GM12878 (cell line): ENCODE results near the gene ACSL1. TPM values are rescaled to one million over a fixed set of nuclear protein-coding genes. Genes with fewer than 3 reads are reported as not detected.

ENCODE experiments used
- ATAC-seq: fragments of 200-7000 bp; cut with Tn5 transposase; 3 replicates; pipeline ENCODE4 v1.9.1; 2020; ENCODE audit warnings: mild to moderate bottlenecking, moderate library complexity
- BruUV-seq: library from RNA; stranded (reverse); fragments of 400-500 nt; replicated peaks from 2 replicates; lab custom pipeline; 2021; lab: Mats Ljungman, UMichigan
- CTCF ChIA-PET: fragments of 300-600 bp; sonication (Branson Sonifier 250); formaldehyde crosslinking; extraction: SDS; loops from one replicate; lab custom pipeline; 2021; ENCODE audit warnings: inconsistent platforms; lab: Yijun Ruan, JAX
- POLR2A ChIA-PET: fragments of 350-600 bp; formaldehyde crosslinking; extraction: SDS; loops from one replicate; lab custom pipeline; 2021; ENCODE audit warnings: inconsistent platforms; lab: Charles Lee
- RAD21 ChIA-PET: fragments of 300-600 bp; sonication (Branson Sonifier 250); formaldehyde crosslinking; loops from one replicate; lab custom pipeline; 2023; ENCODE audit warnings: antibody characterized with exemption; ENCODE audit not compliant: unreplicated experiment; lab: Charles Lee
- SMC1A ChIA-PET: fragments of 300-600 bp; sonication (Branson Sonifier 250); formaldehyde crosslinking; loops from one replicate; lab custom pipeline; 2023; ENCODE audit not compliant: unreplicated experiment, uncharacterized antibody; lab: Charles Lee
- DNase-seq: peaks from one replicate; pipeline ENCODE4 v3.0.0-alpha.2; 2011; ENCODE audit warnings: low read depth, low spot score
- FAIRE-seq: peaks from 3 replicates; lab custom pipeline; 2011; peaks lifted over from hg19 to GRCh38; lab: Jason Lieb, UNC
- H2AFZ ChIP-seq: 2 replicates; pipeline ENCODE4 v1.6.0; 2011; ENCODE audit warnings: low read depth, low read length, control low read depth; ENCODE audit not compliant: control insufficient read depth
- H3K27ac ChIP-seq: 2 replicates; pipeline ENCODE4 v1.5.1; 2011; ENCODE audit warnings: control low read depth; ENCODE audit not compliant: control insufficient read depth, insufficient read depth
- H3K27me3 ChIP-seq, 2 experiments: replicated peaks in 1 of 2; 2 replicates each; pipeline versions ENCODE4 v1.6.0 to v1.6.1; 2011; ENCODE audit warnings: low read length in 1 of 2; ENCODE audit not compliant: control insufficient read depth in 2 of 2, insufficient read depth in 2 of 2
- H3K36me3 ChIP-seq, 2 experiments: 2 replicates each; pipeline ENCODE4 v1.5.1; 2011; ENCODE audit warnings: low read length in 1 of 2; ENCODE audit not compliant: control insufficient read depth in 2 of 2, insufficient read depth in 2 of 2
- H3K4me1 ChIP-seq: 2 replicates; pipeline ENCODE4 v1.6.1; 2011; ENCODE audit warnings: mild to moderate bottlenecking, low read length, moderate library complexity, mixed read lengths; ENCODE audit not compliant: control insufficient read depth, insufficient read depth
- H3K4me2 ChIP-seq: 2 replicates; pipeline ENCODE4 v1.6.0; 2011; ENCODE audit warnings: control low read depth; ENCODE audit not compliant: control insufficient read depth, insufficient read depth
- H3K4me3 ChIP-seq: fragments of 200-600 bp; sonication (generic); 2 replicates; pipeline ENCODE4 v1.5.1; 2016
- H3K79me2 ChIP-seq: 2 replicates; pipeline ENCODE4 v1.6.0; 2011; ENCODE audit warnings: low read length; ENCODE audit not compliant: control insufficient read depth, insufficient read depth
- H3K9ac ChIP-seq: 2 replicates; pipeline ENCODE4 v1.8.0; 2011; ENCODE audit warnings: low read length, control low read depth, mixed read lengths; ENCODE audit not compliant: control insufficient read depth, insufficient read depth
- H3K9me3 ChIP-seq: replicated peaks from 3 replicates; pipeline ENCODE4 v1.5.1; 2011; ENCODE audit warnings: mild to moderate bottlenecking, low read length; ENCODE audit not compliant: control insufficient read depth, insufficient read depth
- H4K20me1 ChIP-seq: 2 replicates; pipeline ENCODE4 v1.6.0; 2011; ENCODE audit not compliant: control insufficient read depth, insufficient read depth
- ESRRA ChIP-seq: IDR thresholded peaks from 2 replicates; pipeline ENCODE4 v1.6.1; 2012; ENCODE audit warnings: mild to moderate bottlenecking, low read length, improper control_type of control experiment
- MTA3 ChIP-seq: IDR thresholded peaks from 2 replicates; pipeline ENCODE4 v1.6.1; 2012; ENCODE audit warnings: low read length, inconsistent platforms, borderline replicate concordance
- NFIC ChIP-seq: IDR thresholded peaks from 2 replicates; pipeline ENCODE4 v1.6.1; 2012; ENCODE audit warnings: low read depth, mild to moderate bottlenecking, inconsistent platforms, low read length, moderate library complexity
- NR2C1 ChIP-seq: fragments of 450-650 bp; IDR thresholded peaks from 2 replicates; pipeline ENCODE4 v1.6.1; 2017; ENCODE audit warnings: antibody characterized with exemption, mild to moderate bottlenecking, moderate library complexity
- PML ChIP-seq: IDR thresholded peaks from 2 replicates; pipeline ENCODE4 v1.6.1; 2012; ENCODE audit warnings: low read length, inconsistent platforms
- POLR2AphosphoS2 ChIP-seq: IDR thresholded peaks from 2 replicates; pipeline ENCODE4 v1.6.1; 2011; ENCODE audit warnings: low read depth, mild to moderate bottlenecking, low read length, improper control_type of control experiment, moderate library complexity
- SIX5 ChIP-seq: IDR thresholded peaks from 2 replicates; pipeline ENCODE4 v1.6.1; 2011; ENCODE audit warnings: mild to moderate bottlenecking, low read depth, low read length, moderate library complexity; ENCODE audit not compliant: severe bottlenecking
- SREBF2 ChIP-seq: IDR thresholded peaks from 2 replicates; pipeline ENCODE4 v1.6.1; 2012; ENCODE audit warnings: mild to moderate bottlenecking, low read length
- TBL1XR1 ChIP-seq: IDR thresholded peaks from 2 replicates; pipeline ENCODE4 v1.6.1; 2012; ENCODE audit warnings: low read depth, low read length, improper control_type of control experiment
- WGBS: methylation state at CpG from one replicate; pipeline ENCODE4 v1.1.6; 2016; ENCODE audit warnings: low lambda C conversion rate; ENCODE audit not compliant: insufficient replicate concordance, insufficient coverage; ENCODE audit errors: missing lambda C conversion rate; 5-methylcytosine and 5-hydroxymethylcytosine counted together
- in situ Hi-C: fragments of 300-500 bp; cut with MboI; formaldehyde crosslinking; loops from 9 replicates; pipeline ENCODE4 v1.14.3; 2018; ENCODE audit warnings: mixed read lengths
- intact Hi-C: fragments of 100-400 bp; cut with micrococcal nuclease; formaldehyde crosslinking; loops from one replicate; pipeline ENCODE4 v1.14.2; 2022; ENCODE audit not compliant: unreplicated experiment
- polyA plus RNA-seq, 11 experiments: library from polyadenylated mRNA; depleted of rRNA in 4 of 11; unstranded in 6 of 11; stranded (reverse) in 5 of 11; fragments of >200 nt; fragmentation: Nextera tagmentation in 4 of 11; fragmentation: Illumina TruSeq in 1 of 11; extraction: Ambion mirVana in 4 of 11; extraction: Trizol in 1 of 11; gene quantifications; 1 replicate in 1 of 11; 2 replicates in 10 of 11; pipeline versions ENCODE4 v1.2.1 to v1.2.3, GENCODE V29; 2011 to 2016; ENCODE audit warnings: inconsistent platforms in 2 of 11, missing spikeins in 2 of 11, low read depth in 1 of 11
- total RNA-seq, 4 experiments: library from RNA; depleted of rRNA in 3 of 4; stranded (reverse); fragments of >200 nt in 3 of 4; fragmentation: Illumina TruSeq in 1 of 4; extraction: Trizol in 1 of 4; gene quantifications; 2 replicates each; pipeline versions ENCODE4 v1.2.1 to v1.2.3, GENCODE V29; 2013 to 2021
- TF ChIP-seq, protein P1 (sequence below): fragments of 450-650 bp; IDR thresholded peaks from 2 replicates; pipeline ENCODE4 v1.6.1; 2016; ENCODE audit warnings: mild to moderate bottlenecking
- TF ChIP-seq, protein P2 (sequence below): IDR thresholded peaks from 2 replicates; pipeline ENCODE4 v1.6.1; 2012; ENCODE audit warnings: low read length, inconsistent platforms
- TF ChIP-seq, protein P3 (sequence below): fragments of 150-350 bp; IDR thresholded peaks from 2 replicates; pipeline ENCODE4 v1.6.1; 2016; ENCODE audit warnings: low read depth, low read length
- TF ChIP-seq, protein P4 (sequence below): fragments of 450-650 bp; IDR thresholded peaks from 2 replicates; pipeline ENCODE4 v1.6.1; 2017; ENCODE audit warnings: low read depth, mild to moderate bottlenecking, moderate library complexity
- TF ChIP-seq, protein P5 (sequence below): IDR thresholded peaks from 2 replicates; pipeline ENCODE4 v1.6.1; 2011; ENCODE audit warnings: low read depth, mild to moderate bottlenecking, low read length, moderate library complexity, borderline replicate concordance; ENCODE audit errors: extremely low read depth

Gene ACSL1
- total and polyA plus RNA-seq, 10 of the 15 experiments (the other 5 are each of a cell fraction or from before 2014, with no cell fraction given) = 30.7 to 68.1 (median 58.7) TPM

DNA sequence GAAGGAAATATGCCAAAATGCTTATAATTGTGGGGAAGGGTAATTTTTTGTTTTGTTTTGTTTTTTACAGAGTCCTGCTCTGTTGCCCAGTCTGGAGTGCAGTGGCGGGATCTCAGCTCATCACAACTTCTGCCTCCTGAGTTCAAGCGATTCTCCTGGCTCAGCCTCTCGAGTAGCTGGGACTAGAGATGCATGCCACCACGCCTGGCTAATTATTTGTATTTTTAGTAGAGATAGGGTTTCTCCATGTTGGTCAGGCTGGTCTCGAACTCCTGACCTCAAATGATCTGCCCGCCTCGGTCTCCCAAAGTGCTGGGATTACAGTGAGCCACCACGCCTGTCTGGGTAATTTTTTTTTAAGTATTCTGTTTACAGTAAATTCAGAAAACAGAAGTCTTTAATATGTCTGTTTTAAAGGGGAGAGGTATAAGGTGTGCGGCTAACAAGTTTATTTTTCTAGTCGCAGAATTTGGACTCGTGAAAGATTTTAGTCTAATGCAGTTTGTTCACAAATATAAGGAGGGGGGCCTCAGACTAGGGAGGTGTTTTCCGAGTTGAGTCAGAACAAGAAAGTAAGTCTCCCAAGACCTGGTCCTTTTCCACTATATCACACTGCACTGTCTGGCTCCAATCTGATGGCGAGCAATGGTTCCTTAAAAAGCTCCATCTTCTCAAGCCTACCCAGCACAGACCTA lies 1.5 kb downstream of the ACSL1 start:
- Histone ChIP-seq H3K27ac (peak overlapping the region; percentile 90), H3K36me3 (no peaks in the 10 kb centered on the region), H3K9me3 (no peaks in the 10 kb centered on the region), H3K27me3 (no peaks in the 10 kb centered on the region), H3K79me2 (peaks cover 62% of the 10 kb centered on the region), H3K4me1 (peaks cover 40% of the 10 kb centered on the region), H3K4me2 (peak overlapping the region; percentile 43), H3K4me3 (peak overlapping the region; percentile 77), H2AFZ (peak overlapping the region; percentile 61; the same call in 1 of the 2 replicates), H3K9ac (peak overlapping the region; percentile 78), H4K20me1 (no peaks in the 10 kb centered on the region)
- 6% methylated on average over 13 of the region's 13 CpGs for WGBS
- FAIRE-seq (peak; percentile 86), DNase-seq (no peak), ATAC-seq (peak; percentile 50)
- BruUV-seq = no TSS peak
- CTCF ChIA-PET = interaction anchor here (0.7 to 1.7 kb wide), 4 partner anchors 8 to 79 kb away, joined by 3 to 5 read pairs (median 4); no protein-coding TSS in a partner anchor
- POLR2A ChIA-PET = interaction anchor here (0.8 to 1.8 kb wide), 5 partner anchors 9 to 36 kb away, joined by 3 to 6 read pairs (median 3); no protein-coding TSS in a partner anchor
- in situ Hi-C loops = no loop called here
- SMC1A ChIA-PET = interaction anchor here (1.2 to 3.5 kb wide), 4 partner anchors 9 to 82 kb away, joined by 3 to 31 read pairs (median 10); no protein-coding TSS in a partner anchor
- intact Hi-C loops = loop anchor here (1.0 to 5.0 kb wide), 4 partner anchors 9 to 287 kb away; partner anchors contain the start of gene CENPU
- RAD21 ChIA-PET = interaction anchor here (1.0 to 6.9 kb wide), 9 partner anchors 9 to 407 kb away, joined by 3 to 47 read pairs (median 3); no protein-coding TSS in a partner anchor
- TF ChIP-seq ESRRA (no peak), POLR2AphosphoS2 (no peak), SREBF2 (no peak), PML (no peak; the same call in 1 of the 2 replicates), TBL1XR1 (no peak), MTA3 (no peak), SIX5 (no peak), NR2C1 (no peak), NFIC (peak; percentile 78)
- TF ChIP-seq, protein P1, sequence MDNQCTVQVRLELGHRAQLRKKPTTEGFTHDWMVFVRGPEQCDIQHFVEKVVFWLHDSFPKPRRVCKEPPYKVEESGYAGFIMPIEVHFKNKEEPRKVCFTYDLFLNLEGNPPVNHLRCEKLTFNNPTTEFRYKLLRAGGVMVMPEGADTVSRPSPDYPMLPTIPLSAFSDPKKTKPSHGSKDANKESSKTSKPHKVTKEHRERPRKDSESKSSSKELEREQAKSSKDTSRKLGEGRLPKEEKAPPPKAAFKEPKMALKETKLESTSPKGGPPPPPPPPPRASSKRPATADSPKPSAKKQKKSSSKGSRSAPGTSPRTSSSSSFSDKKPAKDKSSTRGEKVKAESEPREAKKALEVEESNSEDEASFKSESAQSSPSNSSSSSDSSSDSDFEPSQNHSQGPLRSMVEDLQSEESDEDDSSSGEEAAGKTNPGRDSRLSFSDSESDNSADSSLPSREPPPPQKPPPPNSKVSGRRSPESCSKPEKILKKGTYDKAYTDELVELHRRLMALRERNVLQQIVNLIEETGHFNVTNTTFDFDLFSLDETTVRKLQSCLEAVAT = peak; percentile 52; the same call in 1 of the 2 replicates
- TF ChIP-seq, protein P2, sequence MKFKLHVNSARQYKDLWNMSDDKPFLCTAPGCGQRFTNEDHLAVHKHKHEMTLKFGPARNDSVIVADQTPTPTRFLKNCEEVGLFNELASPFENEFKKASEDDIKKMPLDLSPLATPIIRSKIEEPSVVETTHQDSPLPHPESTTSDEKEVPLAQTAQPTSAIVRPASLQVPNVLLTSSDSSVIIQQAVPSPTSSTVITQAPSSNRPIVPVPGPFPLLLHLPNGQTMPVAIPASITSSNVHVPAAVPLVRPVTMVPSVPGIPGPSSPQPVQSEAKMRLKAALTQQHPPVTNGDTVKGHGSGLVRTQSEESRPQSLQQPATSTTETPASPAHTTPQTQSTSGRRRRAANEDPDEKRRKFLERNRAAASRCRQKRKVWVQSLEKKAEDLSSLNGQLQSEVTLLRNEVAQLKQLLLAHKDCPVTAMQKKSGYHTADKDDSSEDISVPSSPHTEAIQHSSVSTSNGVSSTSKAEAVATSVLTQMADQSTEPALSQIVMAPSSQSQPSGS = peak; percentile 54; the same call in 1 of the 2 replicates
- TF ChIP-seq, protein P3, sequence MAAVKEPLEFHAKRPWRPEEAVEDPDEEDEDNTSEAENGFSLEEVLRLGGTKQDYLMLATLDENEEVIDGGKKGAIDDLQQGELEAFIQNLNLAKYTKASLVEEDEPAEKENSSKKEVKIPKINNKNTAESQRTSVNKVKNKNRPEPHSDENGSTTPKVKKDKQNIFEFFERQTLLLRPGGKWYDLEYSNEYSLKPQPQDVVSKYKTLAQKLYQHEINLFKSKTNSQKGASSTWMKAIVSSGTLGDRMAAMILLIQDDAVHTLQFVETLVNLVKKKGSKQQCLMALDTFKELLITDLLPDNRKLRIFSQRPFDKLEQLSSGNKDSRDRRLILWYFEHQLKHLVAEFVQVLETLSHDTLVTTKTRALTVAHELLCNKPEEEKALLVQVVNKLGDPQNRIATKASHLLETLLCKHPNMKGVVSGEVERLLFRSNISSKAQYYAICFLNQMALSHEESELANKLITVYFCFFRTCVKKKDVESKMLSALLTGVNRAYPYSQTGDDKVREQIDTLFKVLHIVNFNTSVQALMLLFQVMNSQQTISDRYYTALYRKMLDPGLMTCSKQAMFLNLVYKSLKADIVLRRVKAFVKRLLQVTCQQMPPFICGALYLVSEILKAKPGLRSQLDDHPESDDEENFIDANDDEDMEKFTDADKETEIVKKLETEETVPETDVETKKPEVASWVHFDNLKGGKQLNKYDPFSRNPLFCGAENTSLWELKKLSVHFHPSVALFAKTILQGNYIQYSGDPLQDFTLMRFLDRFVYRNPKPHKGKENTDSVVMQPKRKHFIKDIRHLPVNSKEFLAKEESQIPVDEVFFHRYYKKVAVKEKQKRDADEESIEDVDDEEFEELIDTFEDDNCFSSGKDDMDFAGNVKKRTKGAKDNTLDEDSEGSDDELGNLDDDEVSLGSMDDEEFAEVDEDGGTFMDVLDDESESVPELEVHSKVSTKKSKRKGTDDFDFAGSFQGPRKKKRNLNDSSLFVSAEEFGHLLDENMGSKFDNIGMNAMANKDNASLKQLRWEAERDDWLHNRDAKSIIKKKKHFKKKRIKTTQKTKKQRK = no peak
- TF ChIP-seq, protein P4, sequence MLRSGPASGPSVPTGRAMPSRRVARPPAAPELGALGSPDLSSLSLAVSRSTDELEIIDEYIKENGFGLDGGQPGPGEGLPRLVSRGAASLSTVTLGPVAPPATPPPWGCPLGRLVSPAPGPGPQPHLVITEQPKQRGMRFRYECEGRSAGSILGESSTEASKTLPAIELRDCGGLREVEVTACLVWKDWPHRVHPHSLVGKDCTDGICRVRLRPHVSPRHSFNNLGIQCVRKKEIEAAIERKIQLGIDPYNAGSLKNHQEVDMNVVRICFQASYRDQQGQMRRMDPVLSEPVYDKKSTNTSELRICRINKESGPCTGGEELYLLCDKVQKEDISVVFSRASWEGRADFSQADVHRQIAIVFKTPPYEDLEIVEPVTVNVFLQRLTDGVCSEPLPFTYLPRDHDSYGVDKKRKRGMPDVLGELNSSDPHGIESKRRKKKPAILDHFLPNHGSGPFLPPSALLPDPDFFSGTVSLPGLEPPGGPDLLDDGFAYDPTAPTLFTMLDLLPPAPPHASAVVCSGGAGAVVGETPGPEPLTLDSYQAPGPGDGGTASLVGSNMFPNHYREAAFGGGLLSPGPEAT = peak; percentile 97
- TF ChIP-seq, protein P5, sequence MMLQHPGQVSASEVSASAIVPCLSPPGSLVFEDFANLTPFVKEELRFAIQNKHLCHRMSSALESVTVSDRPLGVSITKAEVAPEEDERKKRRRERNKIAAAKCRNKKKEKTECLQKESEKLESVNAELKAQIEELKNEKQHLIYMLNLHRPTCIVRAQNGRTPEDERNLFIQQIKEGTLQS = no peak
